ENCODE data around the gene HMOX1.
A peak's percentile ranks its signal among the peaks of the same experiment; 100 is the strongest.

The HMOX1 gene

GRCh38 chr22:35380537-35381423, at the start of gene HMOX1:
Gene HMOX1 (plus strand): TSS chr22:35381096. CDS start chr22:35381174, 78 bp downstream.
- H3K9me3 ChIP-seq (ENCODE audit: severe bottlenecking) = no peaks in the 10 kb centered on the region
- no peaks in the 10 kb centered on the region for H3K36me3 ChIP-seq
- peaks cover 4% of the 10 kb centered on the region for H3K27me3 ChIP-seq (ENCODE audit: insufficient read depth, low read depth, severe bottlenecking)
- H3K27ac ChIP-seq = no peak within 1 kb of the TSS
- peak within 1 kb of the TSS; percentile 52 for H3K4me3 ChIP-seq (ENCODE audit: low read depth, low read length)
- peak; percentile 69 for DNase-seq
- peak; percentile 19; the same call in 1 of the 2 replicates for TF ChIP-seq CTCF (IDR thresholded peaks at IDR 0.05; ENCODE audit: low read depth, low read length)

GRCh38 chr22:35332278-35332677, 48.6 kb upstream of the HMOX1 start:
- Histone ChIP-seq H3K9me3 (ENCODE audit: severe bottlenecking) (no peaks in the 10 kb centered on the region), H3K36me3 (peaks cover 30% of the 10 kb centered on the region), H3K27ac (no peak overlapping the region), H3K27me3 (ENCODE audit: insufficient read depth, low read depth, severe bottlenecking) (no peaks in the 10 kb centered on the region), H3K4me3 (ENCODE audit: low read depth, low read length) (no peak overlapping the region)
- TF ChIP-seq CTCF (IDR thresholded peaks at IDR 0.05; ENCODE audit: low read depth, low read length) = no peak
- no peak for DNase-seq

- no peak overlapping the region for H3K27ac ChIP-seq
- no peaks in the 10 kb centered on the region for H3K27me3 ChIP-seq (ENCODE audit: insufficient read depth, low read depth, severe bottlenecking)
- no peak for TF ChIP-seq CTCF (IDR thresholded peaks at IDR 0.05; ENCODE audit: low read depth, low read length)
- H3K4me3 ChIP-seq (ENCODE audit: low read depth, low read length) = no peak overlapping the region
- no peak for DNase-seq
- H3K36me3 ChIP-seq = peaks cover 23% of the 10 kb centered on the region
- H3K9me3 ChIP-seq (ENCODE audit: severe bottlenecking) = no peaks in the 10 kb centered on the region
Observed at GRCh38 chr22:35333220-35333619, 47.7 kb upstream of the HMOX1 start.

- no peaks in the 10 kb centered on the region for H3K9me3 ChIP-seq (ENCODE audit: severe bottlenecking)
- no peaks in the 10 kb centered on the region for H3K27me3 ChIP-seq (ENCODE audit: insufficient read depth, low read depth, severe bottlenecking)
- no peak for DNase-seq
- no peak for TF ChIP-seq CTCF (IDR thresholded peaks at IDR 0.05; ENCODE audit: low read depth, low read length)
- no peak overlapping the region for H3K27ac ChIP-seq
- H3K36me3 ChIP-seq = peaks cover 26% of the 10 kb centered on the region
- no peak overlapping the region for H3K4me3 ChIP-seq (ENCODE audit: low read depth, low read length)
Observed at GRCh38 chr22:35334004-35334403, 46.9 kb upstream of the HMOX1 start.

- Histone ChIP-seq H3K27ac (no peak overlapping the region), H3K9me3 (ENCODE audit: severe bottlenecking) (no peaks in the 10 kb centered on the region), H3K4me3 (ENCODE audit: low read depth, low read length) (no peak overlapping the region), H3K36me3 (peaks cover 25% of the 10 kb centered on the region), H3K27me3 (ENCODE audit: insufficient read depth, low read depth, severe bottlenecking) (no peaks in the 10 kb centered on the region)
- no peak for TF ChIP-seq CTCF (IDR thresholded peaks at IDR 0.05; ENCODE audit: low read depth, low read length)
- no peak for DNase-seq
Observed at GRCh38 chr22:35335468-35335867, 45.4 kb upstream of the HMOX1 start.
